Epithelial cell of proximal tubule (primary cell): ENCODE data around the gene CD300LF. TPM values are rescaled to one million over a fixed set of nuclear protein-coding genes. Genes with fewer than 3 reads are reported as not detected.

Experiments used
- DNase-seq: peaks from one replicate; pipeline ENCODE4 v3.0.0-alpha.2; 2011; ENCODE audit warnings: low read depth
- H3K4me3 ChIP-seq: 2 replicates; pipeline ENCODE4 v1.5.1; 2011; ENCODE audit warnings: low read depth, mild to moderate bottlenecking, low read length
- total RNA-seq: library from RNA; depleted of rRNA; stranded (reverse); fragments of >200 nt; gene quantifications from 2 replicates; pipeline ENCODE4 v1.2.3, GENCODE V29; 2015
- TF ChIP-seq, protein P1 (sequence below): conservative IDR thresholded peaks from 2 replicates; pipeline ENCODE4 v1.5.1; 2012; ENCODE audit warnings: low read depth, mild to moderate bottlenecking, low read length

CD300LF gene
- total RNA-seq, 1 donor from 2014 or later, result not detected

DNA sequence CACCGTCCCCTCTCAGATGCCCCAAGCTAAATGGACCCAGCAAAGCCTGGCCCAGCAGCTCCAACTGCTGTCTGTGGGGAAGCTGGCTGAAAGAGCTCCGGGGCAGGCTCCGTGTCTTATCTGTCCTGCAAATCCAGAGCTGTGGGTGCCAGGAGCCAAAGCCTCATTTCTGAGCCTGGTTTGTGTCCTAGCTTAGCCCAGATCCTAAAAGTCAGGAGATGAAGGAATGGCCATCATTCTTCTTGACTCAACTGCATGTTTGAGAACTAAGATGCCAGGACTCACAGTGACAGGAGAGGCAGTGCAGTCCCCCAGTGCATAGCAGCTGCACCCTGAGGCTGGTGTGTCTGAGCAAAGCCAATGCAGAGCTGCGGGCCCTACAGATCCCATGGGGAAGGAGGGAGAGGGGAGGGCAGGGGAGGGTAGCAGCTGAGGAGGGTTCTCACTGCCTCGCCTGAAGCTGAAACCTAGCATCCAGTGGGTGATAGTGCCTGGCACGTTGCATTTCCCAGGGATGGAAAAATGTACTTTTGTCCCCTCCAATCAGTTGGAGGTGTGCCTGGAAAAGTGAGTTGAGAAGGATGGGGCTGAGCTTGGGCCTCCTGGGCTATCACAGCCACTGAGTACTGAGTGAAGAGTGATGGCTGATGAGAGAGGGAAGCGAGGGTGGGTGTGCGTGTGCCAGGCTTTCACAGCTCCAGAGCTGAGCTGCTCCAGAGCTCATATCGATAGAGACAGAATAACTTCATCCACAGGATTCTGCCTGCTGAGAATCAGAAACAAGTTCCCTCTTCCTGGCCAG is 64.7 kb downstream of the CD300LF start:
- TF ChIP-seq, protein P1, sequence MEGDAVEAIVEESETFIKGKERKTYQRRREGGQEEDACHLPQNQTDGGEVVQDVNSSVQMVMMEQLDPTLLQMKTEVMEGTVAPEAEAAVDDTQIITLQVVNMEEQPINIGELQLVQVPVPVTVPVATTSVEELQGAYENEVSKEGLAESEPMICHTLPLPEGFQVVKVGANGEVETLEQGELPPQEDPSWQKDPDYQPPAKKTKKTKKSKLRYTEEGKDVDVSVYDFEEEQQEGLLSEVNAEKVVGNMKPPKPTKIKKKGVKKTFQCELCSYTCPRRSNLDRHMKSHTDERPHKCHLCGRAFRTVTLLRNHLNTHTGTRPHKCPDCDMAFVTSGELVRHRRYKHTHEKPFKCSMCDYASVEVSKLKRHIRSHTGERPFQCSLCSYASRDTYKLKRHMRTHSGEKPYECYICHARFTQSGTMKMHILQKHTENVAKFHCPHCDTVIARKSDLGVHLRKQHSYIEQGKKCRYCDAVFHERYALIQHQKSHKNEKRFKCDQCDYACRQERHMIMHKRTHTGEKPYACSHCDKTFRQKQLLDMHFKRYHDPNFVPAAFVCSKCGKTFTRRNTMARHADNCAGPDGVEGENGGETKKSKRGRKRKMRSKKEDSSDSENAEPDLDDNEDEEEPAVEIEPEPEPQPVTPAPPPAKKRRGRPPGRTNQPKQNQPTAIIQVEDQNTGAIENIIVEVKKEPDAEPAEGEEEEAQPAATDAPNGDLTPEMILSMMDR, result no peak
- H3K4me3 ChIP-seq, result no peak overlapping the region
- DNase-seq, result no peak

DNA sequence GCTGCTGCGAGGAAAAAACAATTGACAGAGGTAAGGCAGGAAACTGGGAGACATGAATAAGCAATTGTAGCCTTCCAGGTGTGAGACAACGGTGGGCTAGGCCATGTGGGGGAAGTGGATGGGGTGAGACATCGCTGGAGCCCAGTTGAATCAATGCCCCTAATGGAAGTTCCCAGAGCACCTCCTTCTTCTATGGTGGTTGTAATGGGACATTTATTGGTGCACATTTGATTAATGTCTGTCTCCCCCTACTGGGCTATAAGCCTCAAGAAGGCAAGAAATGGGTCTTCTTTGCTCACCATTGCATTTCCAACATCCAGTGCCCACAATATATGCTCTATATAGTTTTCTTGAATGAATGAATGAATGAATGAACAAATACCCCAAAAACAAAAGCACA is 66.5 kb downstream of the CD300LF start:
- no peak for DNase-seq
- H3K4me3 ChIP-seq, result no peak overlapping the region
- TF ChIP-seq, protein P1, result peak; percentile 62

DNA sequence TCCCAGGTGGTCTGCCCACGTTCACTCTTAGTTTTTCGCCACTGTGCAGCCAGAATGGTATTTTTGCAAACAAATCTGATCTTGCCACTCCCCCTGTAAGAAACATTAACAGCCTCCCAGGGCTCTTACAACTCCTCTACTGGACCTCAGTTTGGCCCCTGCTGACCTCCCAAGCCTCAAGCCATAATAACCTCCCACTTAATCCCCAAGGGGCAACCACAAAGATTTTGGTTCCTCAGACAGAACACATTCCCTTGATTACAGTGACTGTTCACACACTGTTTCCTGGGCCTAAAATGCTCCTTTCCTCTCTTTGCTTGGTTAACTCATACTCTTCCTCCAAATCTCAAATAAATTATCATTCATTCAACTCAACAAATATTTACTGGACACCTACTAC is 67.7 kb downstream of the CD300LF start:
- no peak for DNase-seq
- no peak overlapping the region for H3K4me3 ChIP-seq
- TF ChIP-seq, protein P1, result no peak

DNA sequence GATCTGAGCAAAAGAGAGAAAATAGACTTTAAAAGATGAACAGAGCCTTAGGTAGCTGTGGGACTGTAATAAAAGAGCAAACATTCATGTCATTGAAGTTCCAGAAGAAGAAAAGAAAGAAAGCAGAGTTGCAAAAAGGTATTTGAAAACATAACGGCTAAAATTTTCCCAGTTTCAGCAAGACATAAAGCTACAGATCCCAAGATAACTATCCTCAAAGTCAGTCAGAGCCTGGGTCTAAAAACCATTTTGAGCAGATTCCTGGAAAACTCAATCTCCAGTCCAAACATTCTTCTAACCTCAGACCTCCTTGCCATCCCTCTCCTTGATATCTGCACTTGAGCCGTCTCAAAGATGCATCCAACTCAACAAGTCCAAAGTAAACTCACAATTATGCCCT is 68.3 kb downstream of the CD300LF start:
- DNase-seq, result no peak
- no peak overlapping the region for H3K4me3 ChIP-seq
- TF ChIP-seq, protein P1, result no peak

Other genes with a start within 250 kb of the CD300LF start
- not detected in 2 replicates for gene CD300A, start 246.3 kb downstream of the CD300LF start, total RNA-seq
- not detected in 2 replicates for gene CD300LB, start 181.4 kb downstream of the CD300LF start, total RNA-seq
- 0.06 TPM in 1 of 2 replicates, not detected in the other for gene CD300C, start 166.8 kb downstream of the CD300LF start, total RNA-seq
- gene CD300H, start 145.4 kb downstream of the CD300LF start, total RNA-seq, result not detected in 2 replicates
- not detected in 2 replicates for gene CD300LD, start 120.6 kb downstream of the CD300LF start, total RNA-seq
- gene CD300E, start 89.2 kb downstream of the CD300LF start, total RNA-seq, result not detected in 2 replicates
- gene RAB37, start 24.3 kb upstream of the CD300LF start, total RNA-seq, result 0.14 TPM in 1 of 2 replicates, not detected in the other
- gene NHERF1, start 35.7 kb upstream of the CD300LF start, total RNA-seq, result 45.1 and 64.6 TPM in 2 replicates
- gene NAT9, start 63.4 kb upstream of the CD300LF start, total RNA-seq, result 18.2 and 24.5 TPM in 2 replicates
- not detected in 2 replicates for gene GRIN2C, start 147.0 kb upstream of the CD300LF start, total RNA-seq
- gene FDXR, start 160.1 kb upstream of the CD300LF start, total RNA-seq, result 21.9 and 31.5 TPM in 2 replicates
- not detected in 2 replicates for gene FADS6, start 180.7 kb upstream of the CD300LF start, total RNA-seq
- gene USH1G, start 210.3 kb upstream of the CD300LF start, total RNA-seq, result not detected in 2 replicates
- not detected in 2 replicates for gene OTOP2, start 211.3 kb upstream of the CD300LF start, total RNA-seq
- not detected in 2 replicates for gene OTOP3, start 223.0 kb upstream of the CD300LF start, total RNA-seq